ENCODE data around the gene CPHXL.

Gene CPHXL

DNA sequence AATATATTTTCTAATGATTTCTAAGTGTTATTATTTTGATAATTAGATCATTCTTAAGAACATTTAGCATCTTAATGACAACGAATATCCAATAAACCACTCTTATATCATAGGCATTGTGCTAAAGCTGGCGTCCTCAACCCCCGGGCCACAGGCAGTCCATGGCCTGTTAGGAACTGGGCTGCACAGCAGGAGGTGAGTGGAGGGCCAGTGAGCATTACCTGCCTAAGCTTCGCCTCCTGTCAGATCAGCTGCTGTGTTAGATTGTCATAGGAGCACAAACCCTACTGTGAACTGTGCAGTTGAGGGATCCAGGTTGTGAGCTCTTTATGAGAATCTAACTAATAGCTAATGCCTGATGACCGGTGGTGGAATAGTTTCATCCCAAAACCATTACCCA is 28.7 kb downstream of the CPHXL start:
- DNase-seq, result no peak

DNA sequence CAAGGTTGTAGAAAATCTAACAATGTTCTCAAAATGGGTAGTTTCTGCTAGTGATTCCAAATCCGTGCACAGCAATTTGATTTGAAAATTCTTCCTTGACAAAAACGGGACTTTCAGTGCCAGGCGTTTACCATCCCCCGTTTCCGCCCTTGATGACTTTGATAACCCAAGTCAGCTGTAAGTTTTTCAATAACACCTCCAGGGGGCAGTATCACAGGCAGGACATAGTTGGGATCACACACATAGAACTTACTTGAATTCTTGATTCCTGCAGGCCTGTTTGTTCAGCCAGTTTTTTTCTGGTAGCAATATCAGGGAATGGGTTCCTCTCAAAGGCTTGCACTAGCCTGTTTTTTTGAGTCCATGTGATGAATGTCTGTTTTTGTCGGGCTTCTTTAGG is 30.6 kb downstream of the CPHXL start:
- DNase-seq, result no peak

DNA sequence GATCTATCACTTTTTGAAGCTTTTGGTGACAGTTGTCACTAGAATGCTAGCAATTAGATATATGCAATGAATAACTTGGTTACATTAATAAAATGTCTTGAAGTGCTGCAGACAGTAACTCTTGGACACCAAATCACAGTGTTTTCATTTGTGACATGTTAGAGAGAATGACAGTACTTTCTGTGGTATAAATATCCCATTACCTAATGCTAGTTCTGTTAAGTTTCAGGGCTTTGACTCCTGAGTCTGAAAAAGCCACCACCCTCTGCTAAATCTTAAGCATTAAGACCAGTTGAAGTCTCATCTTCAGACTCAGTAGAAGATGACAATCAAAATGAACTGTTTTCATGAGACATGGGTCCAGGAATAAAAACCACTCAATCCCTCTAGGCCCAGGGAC is 38.9 kb downstream of the CPHXL start:
- DNase-seq, result no peak

DNA sequence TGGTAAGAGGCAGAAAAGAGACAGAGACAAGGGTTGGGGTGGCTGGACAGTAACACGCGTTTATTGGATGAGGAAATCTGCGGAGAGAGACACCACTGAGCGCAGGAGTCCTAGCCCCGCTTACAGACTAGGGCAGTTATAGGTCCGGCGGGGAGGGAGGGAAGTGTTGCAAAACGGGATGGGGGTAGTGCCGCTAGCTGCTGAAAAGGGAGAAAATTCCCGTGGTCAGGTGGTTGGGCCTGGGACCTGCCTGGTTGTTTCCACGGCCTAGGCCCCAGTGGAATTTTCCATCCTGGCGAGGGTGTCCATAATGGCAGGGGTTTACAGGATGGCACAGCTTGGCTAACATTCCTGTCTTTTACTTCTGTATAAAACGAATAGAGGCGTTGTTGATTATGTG is 44.0 kb downstream of the CPHXL start:
- DNase-seq, result no peak

DNA sequence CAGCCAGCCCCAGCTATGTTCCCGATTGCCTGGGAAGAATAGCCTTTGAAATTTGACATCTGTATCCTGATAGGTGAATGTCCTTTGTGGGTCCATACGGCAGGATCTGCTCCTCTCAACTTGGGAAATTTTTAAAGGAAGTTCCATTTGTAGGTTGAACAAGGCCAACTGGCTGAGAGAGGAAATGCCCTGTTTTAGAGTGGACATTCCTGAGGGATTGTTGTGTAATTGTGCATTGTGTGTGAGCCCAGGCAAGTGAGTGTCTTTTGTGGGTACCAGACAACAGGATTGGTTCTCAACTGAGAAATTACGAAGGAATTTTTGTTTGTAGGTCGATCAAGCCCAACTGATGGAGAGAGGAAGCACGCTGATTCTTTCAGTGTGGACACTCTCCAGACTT is 46.9 kb downstream of the CPHXL start:
- DNase-seq, result no peak

DNA sequence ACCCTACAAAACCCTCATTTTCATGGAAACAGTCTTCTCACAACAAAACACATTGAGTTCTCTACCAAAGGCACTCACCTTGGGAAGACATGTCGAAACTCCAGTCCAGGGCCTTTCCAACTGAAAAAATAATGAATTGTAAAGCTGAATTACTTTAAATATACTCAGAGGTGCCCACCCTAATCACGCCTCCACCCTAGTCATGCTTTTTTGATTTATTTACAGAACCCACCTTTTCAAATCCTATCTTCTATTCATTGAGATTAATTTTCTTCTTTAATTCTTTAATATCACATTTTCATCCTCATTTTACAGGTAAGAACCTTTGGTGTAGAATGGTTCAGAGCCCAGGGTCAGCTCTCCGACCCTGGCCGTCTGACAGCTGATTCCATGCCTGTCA is 49.4 kb downstream of the CPHXL start, which contains the start of gene CPHXL2:
Gene CPHXL2 (minus strand): TSS at position 101 of the 400 bp plus-strand sequence. CDS start 10 bp downstream, at position 91.
- no peak for DNase-seq

DNA sequence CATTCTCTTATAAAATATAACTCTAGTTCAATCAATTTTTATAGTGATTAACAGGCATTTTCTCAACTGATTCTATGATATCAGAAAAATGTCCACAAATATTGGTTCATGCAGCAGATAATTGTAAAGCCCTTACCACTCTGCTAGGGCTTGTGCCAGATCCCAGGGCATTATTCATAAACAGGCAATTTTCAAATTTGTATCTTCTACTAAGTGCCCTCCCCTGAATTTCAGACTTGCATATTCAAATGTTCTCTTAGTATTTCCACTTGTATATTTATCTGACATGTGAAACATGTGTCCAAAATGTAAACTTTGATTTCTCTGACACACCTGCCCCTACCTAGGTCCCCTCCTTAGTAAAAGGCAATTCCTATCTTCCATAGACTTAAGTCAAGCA is 58.8 kb downstream of the CPHXL start:
- DNase-seq, result no peak

Measured in retina (tissue), 1 donor.